Measurements from ENCODE around the gene PLCL1.

DNA sequence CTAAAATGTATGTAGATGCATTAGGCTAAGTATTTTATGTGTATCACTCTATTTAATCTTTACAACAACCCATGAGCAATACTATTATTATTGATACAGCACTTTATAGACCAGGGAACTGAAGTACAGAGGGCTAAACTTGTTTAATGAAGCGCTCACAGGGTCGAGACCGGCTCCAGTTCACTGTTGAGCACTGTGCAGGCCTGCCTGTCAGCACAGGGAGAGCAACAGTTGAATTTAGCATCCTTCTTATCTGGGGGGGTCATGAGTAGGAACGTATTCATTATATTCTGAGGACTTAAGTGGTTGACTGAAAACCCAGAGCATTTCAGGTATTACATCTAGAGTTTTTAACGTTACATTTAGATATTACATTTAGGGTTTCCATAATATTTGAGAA lies 120.1 kb downstream of the PLCL1 start:
- TF ChIP-seq, protein P1, sequence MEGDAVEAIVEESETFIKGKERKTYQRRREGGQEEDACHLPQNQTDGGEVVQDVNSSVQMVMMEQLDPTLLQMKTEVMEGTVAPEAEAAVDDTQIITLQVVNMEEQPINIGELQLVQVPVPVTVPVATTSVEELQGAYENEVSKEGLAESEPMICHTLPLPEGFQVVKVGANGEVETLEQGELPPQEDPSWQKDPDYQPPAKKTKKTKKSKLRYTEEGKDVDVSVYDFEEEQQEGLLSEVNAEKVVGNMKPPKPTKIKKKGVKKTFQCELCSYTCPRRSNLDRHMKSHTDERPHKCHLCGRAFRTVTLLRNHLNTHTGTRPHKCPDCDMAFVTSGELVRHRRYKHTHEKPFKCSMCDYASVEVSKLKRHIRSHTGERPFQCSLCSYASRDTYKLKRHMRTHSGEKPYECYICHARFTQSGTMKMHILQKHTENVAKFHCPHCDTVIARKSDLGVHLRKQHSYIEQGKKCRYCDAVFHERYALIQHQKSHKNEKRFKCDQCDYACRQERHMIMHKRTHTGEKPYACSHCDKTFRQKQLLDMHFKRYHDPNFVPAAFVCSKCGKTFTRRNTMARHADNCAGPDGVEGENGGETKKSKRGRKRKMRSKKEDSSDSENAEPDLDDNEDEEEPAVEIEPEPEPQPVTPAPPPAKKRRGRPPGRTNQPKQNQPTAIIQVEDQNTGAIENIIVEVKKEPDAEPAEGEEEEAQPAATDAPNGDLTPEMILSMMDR (IDR thresholded peaks at IDR 0.05; ENCODE audit: low read length): no peak
- no peak for TF ChIP-seq EZH2 (optimal IDR thresholded peaks at IDR 0.05; ENCODE audit: low read depth, low read length)
